Lower leg skin (tissue), 3 donors: ENCODE measurements around the gene MORC4.

Experiments
- POLR2A ChIP-seq, 2 donors: fragments of 450-650 bp; IDR thresholded peaks; one replicate each; pipeline ENCODE4 v1.6.1; 2016 to 2017; ENCODE audit warnings: antibody characterized with exemption in 2 of 2, mild to moderate bottlenecking in 1 of 2, moderate library complexity in 1 of 2
- TF ChIP-seq, protein P1 (sequence below), 3 donors: fragments of 450-650 bp; IDR thresholded peaks; one replicate each; pipeline ENCODE4 v1.5.1; 2016; ENCODE audit warnings: antibody characterized with exemption in 3 of 3, mild to moderate bottlenecking in 3 of 3, moderate library complexity in 2 of 3

DNA sequence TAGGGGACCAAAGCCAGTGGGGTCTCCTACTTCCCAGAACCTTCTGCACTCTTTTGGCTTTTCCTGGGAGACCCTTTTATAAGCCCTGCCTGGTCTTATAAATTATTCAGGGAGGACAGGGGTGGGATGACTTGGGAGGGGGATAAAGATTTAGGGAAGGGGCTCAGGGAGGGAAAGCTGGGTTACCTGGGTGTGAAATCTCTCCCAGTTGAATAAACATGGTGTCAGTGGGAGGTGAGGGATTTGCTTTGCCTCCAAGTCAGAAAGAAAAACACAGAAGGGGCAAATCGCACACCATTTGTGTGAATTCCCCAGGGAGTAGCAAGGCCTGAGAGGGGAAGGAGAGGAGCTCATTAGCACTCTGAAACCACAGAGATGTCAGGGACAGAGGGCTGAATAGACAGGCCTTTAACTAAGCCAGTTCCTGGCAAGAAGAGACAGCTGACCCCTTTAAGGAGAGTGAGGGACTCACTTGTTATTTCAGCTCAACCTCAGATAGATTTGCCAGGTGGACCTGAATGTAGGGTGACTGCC, 96.7 kb downstream of the MORC4 start, which contains the start of gene RIPPLY1:
- TF ChIP-seq, protein P1, sequence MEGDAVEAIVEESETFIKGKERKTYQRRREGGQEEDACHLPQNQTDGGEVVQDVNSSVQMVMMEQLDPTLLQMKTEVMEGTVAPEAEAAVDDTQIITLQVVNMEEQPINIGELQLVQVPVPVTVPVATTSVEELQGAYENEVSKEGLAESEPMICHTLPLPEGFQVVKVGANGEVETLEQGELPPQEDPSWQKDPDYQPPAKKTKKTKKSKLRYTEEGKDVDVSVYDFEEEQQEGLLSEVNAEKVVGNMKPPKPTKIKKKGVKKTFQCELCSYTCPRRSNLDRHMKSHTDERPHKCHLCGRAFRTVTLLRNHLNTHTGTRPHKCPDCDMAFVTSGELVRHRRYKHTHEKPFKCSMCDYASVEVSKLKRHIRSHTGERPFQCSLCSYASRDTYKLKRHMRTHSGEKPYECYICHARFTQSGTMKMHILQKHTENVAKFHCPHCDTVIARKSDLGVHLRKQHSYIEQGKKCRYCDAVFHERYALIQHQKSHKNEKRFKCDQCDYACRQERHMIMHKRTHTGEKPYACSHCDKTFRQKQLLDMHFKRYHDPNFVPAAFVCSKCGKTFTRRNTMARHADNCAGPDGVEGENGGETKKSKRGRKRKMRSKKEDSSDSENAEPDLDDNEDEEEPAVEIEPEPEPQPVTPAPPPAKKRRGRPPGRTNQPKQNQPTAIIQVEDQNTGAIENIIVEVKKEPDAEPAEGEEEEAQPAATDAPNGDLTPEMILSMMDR (IDR thresholded peaks at IDR 0.05), result no peak
- no peak for TF ChIP-seq POLR2A (IDR thresholded peaks at IDR 0.05)
